Calu3 (cell line): Measurements from ENCODE around the gene GAL3ST1. TPM values are rescaled to one million over a fixed set of nuclear protein-coding genes. Genes with fewer than 3 reads are reported as not detected.
A peak's percentile ranks its signal among the peaks of the same experiment; 100 is the strongest.

Source experiments
- BruUV-seq: library from RNA; stranded (reverse); fragments of 400-500 nt; replicated peaks from 2 replicates; lab custom pipeline; 2021; lab: Mats Ljungman, UMichigan
- CTCF ChIA-PET: fragments of 300-600 bp; sonication (Branson Sonifier 250); formaldehyde crosslinking; loops from one replicate; lab custom pipeline; 2022; ENCODE audit warnings: antibody characterized with exemption; lab: Charles Lee
- DNase-seq: peaks from one replicate; pipeline ENCODE4 v3.0.0; 2022
- H3K27ac Mint-ChIP-seq: one replicate; pipeline ENCODE4 v1.8.0; 2022; ENCODE audit warnings: mixed read lengths; ENCODE audit not compliant: unreplicated experiment
- H3K27me3 Mint-ChIP-seq: one replicate; pipeline ENCODE4 v1.8.0; 2022; ENCODE audit warnings: mixed read lengths; ENCODE audit not compliant: unreplicated experiment
- H3K36me3 Mint-ChIP-seq: one replicate; pipeline ENCODE4 v1.8.0; 2022; ENCODE audit warnings: mild to moderate bottlenecking, moderate library complexity, mixed read lengths; ENCODE audit not compliant: insufficient read depth, unreplicated experiment
- H3K4me1 Mint-ChIP-seq: one replicate; pipeline ENCODE4 v1.8.0; 2022; ENCODE audit warnings: mild to moderate bottlenecking, low read depth, mixed read lengths; ENCODE audit not compliant: unreplicated experiment
- H3K4me3 Mint-ChIP-seq: one replicate; pipeline ENCODE4 v1.8.0; 2022; ENCODE audit warnings: mild to moderate bottlenecking, low read depth, moderate library complexity, mixed read lengths; ENCODE audit not compliant: unreplicated experiment
- H3K9me3 Mint-ChIP-seq: one replicate; pipeline ENCODE4 v1.8.0; 2022; ENCODE audit warnings: low read depth, mixed read lengths; ENCODE audit not compliant: unreplicated experiment
- CTCF ChIP-seq: fragments of 200-600 bp; IDR thresholded peaks from one replicate; pipeline ENCODE4 v1.8.0; 2022; ENCODE audit warnings: antibody characterized with exemption; ENCODE audit not compliant: unreplicated experiment
- intact Hi-C: fragments of 100-400 bp; cut with micrococcal nuclease; formaldehyde crosslinking; loops from one replicate; pipeline ENCODE4 v1.10.0; 2022; ENCODE audit not compliant: unreplicated experiment
- total RNA-seq: library from RNA; stranded (reverse); gene quantifications from 2 replicates; pipeline ENCODE4 v1.2.3, GENCODE V29; 2022

The GAL3ST1 gene
- total RNA-seq, 1 experiment from 2014 or later = 6.5 TPM

GRCh38 chr22:30602049-30602448 is 27.6 kb upstream of the GAL3ST1 start:
- no peaks in the 10 kb centered on the region for H3K9me3 Mint-ChIP-seq
- no peak overlapping the region for H3K4me3 Mint-ChIP-seq
- no TSS peak for BruUV-seq
- TF ChIP-seq CTCF = peak; percentile 63
- H3K27me3 Mint-ChIP-seq = no peaks in the 10 kb centered on the region
- intact Hi-C loops = loop anchor here (2.0 kb wide), 1 partner anchor 157 kb away; no protein-coding TSS in a partner anchor
- peaks cover 11% of the 10 kb centered on the region for H3K36me3 Mint-ChIP-seq
- no peak overlapping the region for H3K27ac Mint-ChIP-seq
- CTCF ChIA-PET = interaction anchor here (0.6 to 1.1 kb wide), 6 partner anchors 11 to 216 kb away, joined by 3 to 13 read pairs (median 4); partner anchors contain the start of gene PES1
- peaks cover 11% of the 10 kb centered on the region for H3K4me1 Mint-ChIP-seq
- DNase-seq = peak; percentile 31

DNA sequence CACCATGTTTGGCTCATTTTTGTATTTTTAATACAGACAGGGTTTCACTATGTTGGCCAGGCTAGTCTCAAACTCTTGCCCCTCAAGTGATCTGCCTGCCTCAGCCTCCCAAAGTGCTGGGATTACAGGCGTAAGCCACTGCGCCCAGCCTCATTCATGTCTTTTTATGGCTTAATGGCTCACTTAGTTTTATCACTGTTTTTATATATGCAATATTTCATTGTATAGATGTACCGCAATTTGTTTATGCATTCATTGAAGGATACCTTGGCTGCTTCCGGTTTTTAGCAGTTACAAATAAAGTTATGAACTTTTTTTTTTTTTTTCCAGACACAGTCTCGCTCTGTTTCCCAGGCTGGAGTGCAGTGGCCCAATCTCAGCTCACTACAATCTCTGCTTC is 27.0 kb upstream of the GAL3ST1 start:
- Mint-ChIP-seq H3K36me3 (peaks cover 6% of the 10 kb centered on the region), H3K9me3 (no peaks in the 10 kb centered on the region), H3K27ac (no peak overlapping the region), H3K27me3 (no peaks in the 10 kb centered on the region), H3K4me1 (peaks cover 6% of the 10 kb centered on the region), H3K4me3 (no peak overlapping the region)
- no peak for TF ChIP-seq CTCF
- DNase-seq = no peak
- CTCF ChIA-PET = interaction anchor here (0.6 to 1.1 kb wide), 5 partner anchors 10 to 215 kb away, joined by 3 to 13 read pairs (median 4); partner anchors contain the start of gene PES1
- intact Hi-C loops = no loop called here
- no TSS peak for BruUV-seq

DNA sequence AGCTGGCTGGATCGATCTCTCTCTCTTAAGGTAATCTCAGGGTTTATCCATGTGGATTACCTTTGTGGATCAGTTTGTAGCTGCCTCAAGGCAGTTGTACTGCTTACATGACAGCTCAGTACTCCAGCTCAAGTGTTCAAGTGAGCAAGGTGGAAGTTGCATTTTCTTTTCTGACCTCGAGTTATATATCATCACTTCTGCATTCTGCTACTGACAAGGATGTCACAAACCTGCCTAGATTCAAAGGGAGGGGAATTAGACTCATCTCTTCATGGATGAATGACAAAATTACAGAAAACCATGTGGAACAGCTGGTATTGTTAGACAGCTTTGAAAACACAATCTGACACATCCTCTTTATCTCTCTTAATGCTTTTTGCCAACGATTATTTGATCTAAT is 26.5 kb upstream of the GAL3ST1 start:
- Mint-ChIP-seq H3K27me3 (no peaks in the 10 kb centered on the region), H3K4me3 (no peak overlapping the region), H3K4me1 (peaks cover under 1% of the 10 kb centered on the region), H3K27ac (no peak overlapping the region), H3K36me3 (peaks cover under 1% of the 10 kb centered on the region), H3K9me3 (no peaks in the 10 kb centered on the region)
- CTCF ChIA-PET = no interaction called here
- TF ChIP-seq CTCF = no peak
- no TSS peak for BruUV-seq
- no peak for DNase-seq
- intact Hi-C loops = no loop called here

GRCh38 chr22:30598986-30599385 is 24.5 kb upstream of the GAL3ST1 start:
- Mint-ChIP-seq H3K27ac (no peak overlapping the region), H3K9me3 (no peaks in the 10 kb centered on the region), H3K4me1 (no peaks in the 10 kb centered on the region), H3K27me3 (no peaks in the 10 kb centered on the region), H3K4me3 (no peak overlapping the region), H3K36me3 (no peaks in the 10 kb centered on the region)
- intact Hi-C loops = no loop called here
- no TSS peak for BruUV-seq
- TF ChIP-seq CTCF = no peak
- DNase-seq = no peak
- CTCF ChIA-PET = interaction anchor here (0.6 kb wide), 1 partner anchor 8 kb away, joined by 4 read pairs; the partner anchor contains the start of gene TCN2
